HepG2 (cell line): ENCODE results near the gene ESR1. TPM values are rescaled to one million over a fixed set of nuclear protein-coding genes. Genes with fewer than 3 reads are reported as not detected.

Experiments used
- ATAC-seq: fragments of 200-7000 bp; cut with Tn5 transposase; 3 replicates; pipeline ENCODE4 v1.9.1; 2020; ENCODE audit warnings: mild to moderate bottlenecking, moderate library complexity
- BruUV-seq: library from RNA; stranded (reverse); fragments of 400-500 nt; replicated peaks from 2 replicates; lab custom pipeline; 2021; lab: Mats Ljungman, UMichigan
- CTCF ChIA-PET: fragments of 300-600 bp; formaldehyde crosslinking; extraction: SDS; loops from one replicate; lab custom pipeline; 2021; ENCODE audit warnings: low total read pairs, inconsistent platforms, low intra/inter-chr PET ratio; lab: Yijun Ruan, JAX
- POLR2A ChIA-PET: fragments of 350-600 bp; sonication (Branson Sonifier 250); formaldehyde crosslinking; loops from one replicate; lab custom pipeline; 2020; ENCODE audit warnings: antibody characterized with exemption, inconsistent platforms; lab: Yijun Ruan, JAX
- DNase-seq: peaks from one replicate; pipeline ENCODE4 v3.0.0-alpha.2; 2015; ENCODE audit warnings: low spot score
- FAIRE-seq: peaks from 3 replicates; lab custom pipeline; 2011; peaks lifted over from hg19 to GRCh38; lab: Jason Lieb, UNC
- H2AFZ ChIP-seq: one replicate; pipeline ENCODE4 v1.6.1; 2011; ENCODE audit warnings: low read length, inconsistent platforms
- H3K27ac ChIP-seq: fragments of 300-600 bp; 3 replicates; pipeline ENCODE4 v1.8.0; 2011; ENCODE audit warnings: mixed run types, mild to moderate bottlenecking, mixed read lengths, low read length, inconsistent platforms; ENCODE audit not compliant: insufficient read depth; ENCODE audit errors: extremely low read length
- H3K27me3 ChIP-seq, 2 experiments: fragments of 200-600 bp in 1 of 2; 2 replicates in 1 of 2; 3 replicates in 1 of 2; pipeline versions ENCODE4 v1.6.0 to v1.8.0; 2011; ENCODE audit warnings: low read length in 2 of 2, mild to moderate bottlenecking in 2 of 2, moderate library complexity in 2 of 2, inconsistent platforms in 1 of 2; ENCODE audit not compliant: insufficient read depth in 2 of 2, control insufficient read depth in 1 of 2
- H3K36me3 ChIP-seq, 2 experiments: fragments of 200-600 bp in 1 of 2; replicated peaks in 1 of 2; 2 replicates in 1 of 2; 3 replicates in 1 of 2; pipeline versions ENCODE4 v1.5.1 to v1.8.0; 2011; ENCODE audit warnings: low read length in 2 of 2, inconsistent platforms in 1 of 2; ENCODE audit not compliant: insufficient read depth in 2 of 2, control insufficient read depth in 1 of 2
- H3K4me1 ChIP-seq: 2 replicates; pipeline ENCODE4 v1.5.1; 2012; ENCODE audit warnings: low read length, inconsistent platforms; ENCODE audit not compliant: insufficient read depth
- H3K4me2 ChIP-seq: 2 replicates; pipeline ENCODE4 v1.6.0; 2011; ENCODE audit warnings: low read depth, low read length, inconsistent platforms
- H3K4me3 ChIP-seq, 3 experiments: fragments of 200-600 bp in 1 of 3; sonication (generic), shearing (Covaris generic) in 1 of 3; replicated peaks in 1 of 3; 2 replicates each; pipeline ENCODE4 v1.5.1; 2011 to 2016; ENCODE audit warnings: low read length in 3 of 3, inconsistent platforms in 2 of 3, low read depth in 2 of 3, mild to moderate bottlenecking in 2 of 3, control low read depth in 1 of 3, mixed read lengths in 1 of 3; ENCODE audit not compliant: insufficient read depth in 1 of 3
- H3K79me2 ChIP-seq: one replicate; pipeline ENCODE4 v1.6.1; 2011; ENCODE audit warnings: low read length, inconsistent platforms; ENCODE audit not compliant: insufficient read depth
- H3K9ac ChIP-seq: 2 replicates; pipeline ENCODE4 v1.6.0; 2011; ENCODE audit warnings: mild to moderate bottlenecking, low read depth, low read length, inconsistent platforms; ENCODE audit not compliant: insufficient read depth
- H3K9me3 ChIP-seq: 2 replicates; pipeline ENCODE4 v1.5.1; 2012; ENCODE audit warnings: mild to moderate bottlenecking, low read length
- H4K20me1 ChIP-seq: 2 replicates; pipeline ENCODE4 v1.6.0; 2011; ENCODE audit warnings: inconsistent platforms, mild to moderate bottlenecking, low read length, moderate library complexity; ENCODE audit not compliant: insufficient read depth
- CBX5 ChIP-seq: sonication (generic); formaldehyde crosslinking; IDR thresholded peaks from 2 replicates; pipeline ENCODE4 v1.4.0; 2020; ENCODE audit warnings: missing genetic modification reagents, borderline replicate concordance
- HMGA1 ChIP-seq: sonication (generic); formaldehyde crosslinking; conservative IDR thresholded peaks from 2 replicates; pipeline ENCODE4 v1.4.0; 2020; ENCODE audit warnings: missing genetic modification reagents
- MXD1 ChIP-seq: sonication (generic); formaldehyde crosslinking; IDR thresholded peaks from 2 replicates; pipeline ENCODE4 v1.4.0; 2020; ENCODE audit warnings: mild to moderate bottlenecking, missing genetic modification reagents
- MYPOP ChIP-seq: sonication (generic); formaldehyde crosslinking; IDR thresholded peaks from 2 replicates; pipeline ENCODE4 v1.8.1; 2023; ENCODE audit warnings: mild to moderate bottlenecking, moderate library complexity, missing genetic modification reagents
- PHF8 ChIP-seq: sonication (generic); formaldehyde crosslinking; IDR thresholded peaks from 2 replicates; pipeline ENCODE4 v1.5.0; 2020; ENCODE audit warnings: missing genetic modification reagents
- SPEN ChIP-seq: sonication (generic); formaldehyde crosslinking; IDR thresholded peaks from 2 replicates; pipeline ENCODE4 v1.5.1; 2020; ENCODE audit warnings: low read depth, mild to moderate bottlenecking, missing genetic modification reagents
- U2AF2 ChIP-seq: fragments of 200-400 bp; formaldehyde crosslinking; IDR thresholded peaks from 2 replicates; pipeline ENCODE4 v1.6.1; 2017; ENCODE audit warnings: low read depth, mild to moderate bottlenecking, low read length
- ZBTB1 ChIP-seq: sonication (generic); formaldehyde crosslinking; IDR thresholded peaks from 2 replicates; pipeline ENCODE4 v1.4.0; 2020; ENCODE audit warnings: missing genetic modification reagents, borderline replicate concordance
- ZBTB14 ChIP-seq: sonication (generic); formaldehyde crosslinking; IDR thresholded peaks from 2 replicates; pipeline ENCODE4 v1.4.0; 2020; ENCODE audit warnings: missing genetic modification reagents
- ZBTB4 ChIP-seq: sonication (generic); formaldehyde crosslinking; IDR thresholded peaks from 2 replicates; pipeline ENCODE4 v1.4.0; 2020; ENCODE audit warnings: missing genetic modification reagents, mild to moderate bottlenecking, borderline replicate concordance
- ZNF280B ChIP-seq: sonication (generic); formaldehyde crosslinking; IDR thresholded peaks from 2 replicates; pipeline ENCODE4 v1.5.0; 2020; ENCODE audit warnings: missing genetic modification reagents, mild to moderate bottlenecking, borderline replicate concordance
- ZNF768 ChIP-seq: sonication (generic); formaldehyde crosslinking; IDR thresholded peaks from 2 replicates; pipeline ENCODE4 v1.4.0; 2020; ENCODE audit warnings: missing genetic modification reagents
- ZNF770 ChIP-seq: sonication (generic); formaldehyde crosslinking; IDR thresholded peaks from 2 replicates; pipeline ENCODE4 v1.5.0; 2020; ENCODE audit warnings: mild to moderate bottlenecking, missing genetic modification reagents
- ZNF792 ChIP-seq: IDR thresholded peaks from 2 replicates; pipeline ENCODE4 v1.6.1; 2016
- ZNF841 ChIP-seq: sonication (generic); formaldehyde crosslinking; IDR thresholded peaks from 2 replicates; pipeline ENCODE4 v1.8.1; 2023; ENCODE audit warnings: missing genetic modification reagents, borderline replicate concordance
- ZSCAN29 ChIP-seq: sonication (generic); formaldehyde crosslinking; conservative IDR thresholded peaks from 2 replicates; pipeline ENCODE4 v1.4.0; 2020; ENCODE audit warnings: mild to moderate bottlenecking, missing genetic modification reagents
- WGBS: methylation state at CpG from one replicate; pipeline ENCODE4 v1.1.6; 2017; ENCODE audit warnings: low lambda C conversion rate; 5-methylcytosine and 5-hydroxymethylcytosine counted together
- in situ Hi-C: cut with HindIII; loops from 2 replicates; pipeline ENCODE4 v1.10.0; 2017; ENCODE audit warnings: low pct_unique_long_range_greater_than_20kb; ENCODE audit not compliant: extremely low pct_ligation_motif_present
- intact Hi-C: fragments of 100-400 bp; cut with micrococcal nuclease; formaldehyde crosslinking; loops from one replicate; pipeline ENCODE4 v1.10.0; 2022; ENCODE audit not compliant: unreplicated experiment
- polyA plus RNA-seq, 8 experiments: library from polyadenylated mRNA; depleted of rRNA in 3 of 8; stranded (reverse) in 7 of 8; unstranded in 1 of 8; fragments of >200 nt; fragmentation: Illumina TruSeq in 4 of 8; extraction: Trizol in 4 of 8; gene quantifications; 2 replicates each; pipeline versions ENCODE4 v1.2.1 to v1.2.3, GENCODE V29; 2011 to 2016; ENCODE audit warnings: low read depth in 4 of 8, missing spikeins in 1 of 8, mixed read lengths in 1 of 8; ENCODE audit not compliant: insufficient read depth in 1 of 8
- total RNA-seq, 5 experiments: library from RNA; depleted of rRNA; stranded (reverse); fragments of >200 nt; fragmentation: Illumina TruSeq; extraction: Trizol; gene quantifications; 2 replicates each; pipeline ENCODE4 v1.2.3, GENCODE V29; 2016; ENCODE audit warnings: low read depth in 1 of 5

The ESR1 gene
- total and polyA plus RNA-seq, 2 of the 13 experiments (the other 11 are each of a cell fraction or from before 2014, with no cell fraction given): not detected

- H4K20me1 ChIP-seq: no peaks in the 10 kb centered on the region
- intact Hi-C loops (no loop called here), in situ Hi-C loops (no loop called here)
- H2AFZ ChIP-seq: no peak overlapping the region
- CTCF ChIA-PET: no interaction called here
- 0 out of 5 replicates have a peak, but pooled peaks cover 0 to 1% of the 10 kb centered on the region in 2 experiments for H3K27me3 ChIP-seq
- DNase-seq: no peak
- no peaks in the 10 kb centered on the region for H3K79me2 ChIP-seq
- BruUV-seq: no TSS peak
- FAIRE-seq: no peak
- no peak for ATAC-seq
- H3K27ac ChIP-seq: no peak overlapping the region
- POLR2A ChIA-PET: no interaction called here
- no peak overlapping the region for H3K4me2 ChIP-seq
- H3K36me3 ChIP-seq: no peaks in the 10 kb centered on the region
- H3K9me3 ChIP-seq: no peaks in the 10 kb centered on the region
- H3K9ac ChIP-seq: no peak overlapping the region
- H3K4me3 ChIP-seq: no peak overlapping the region
- 34% methylated on average over 3 of the region's 3 CpGs for WGBS
- peaks cover 16% of the 10 kb centered on the region for H3K4me1 ChIP-seq
- TF ChIP-seq ZNF792 (CRISPR knock-in tag) (no peak), MXD1 (CRISPR knock-in tag) (no peak), SPEN (CRISPR knock-in tag) (no peak), HMGA1 (CRISPR knock-in tag) (no peak), ZBTB14 (CRISPR knock-in tag) (no peak), PHF8 (CRISPR knock-in tag) (no peak), ZNF841 (CRISPR knock-in tag) (no peak), ZNF280B (CRISPR knock-in tag) (no peak), ZBTB1 (CRISPR knock-in tag) (no peak), ZBTB4 (CRISPR knock-in tag) (no peak), MYPOP (no peak), ZNF768 (no peak), ZNF770 (CRISPR knock-in tag) (no peak), U2AF2 (no peak), CBX5 (CRISPR knock-in tag) (no peak), ZSCAN29 (no peak)
These were observed 151.6 kb downstream of the ESR1 start for GRCh38 chr6:151959086-151959485.
